HL-60 (cell line): Measurements from ENCODE around the gene TRIOBP.
A peak's percentile ranks its signal among the peaks of the same experiment; 100 is the strongest.

Experiments
- POLR2AphosphoS5 ChIP-seq: IDR thresholded peaks from 2 replicates; pipeline ENCODE4 v1.6.1; 2012; ENCODE audit warnings: low read depth
- SPI1 ChIP-seq: IDR thresholded peaks from 2 replicates; pipeline ENCODE4 v1.6.1; 2012; ENCODE audit warnings: low read depth, mild to moderate bottlenecking, borderline replicate concordance
- TF ChIP-seq, protein P1 (sequence below): IDR thresholded peaks from one replicate; pipeline ENCODE4 v1.5.1; 2011; ENCODE audit warnings: low read length, control low read depth, inconsistent platforms; ENCODE audit not compliant: insufficient read depth

DNA sequence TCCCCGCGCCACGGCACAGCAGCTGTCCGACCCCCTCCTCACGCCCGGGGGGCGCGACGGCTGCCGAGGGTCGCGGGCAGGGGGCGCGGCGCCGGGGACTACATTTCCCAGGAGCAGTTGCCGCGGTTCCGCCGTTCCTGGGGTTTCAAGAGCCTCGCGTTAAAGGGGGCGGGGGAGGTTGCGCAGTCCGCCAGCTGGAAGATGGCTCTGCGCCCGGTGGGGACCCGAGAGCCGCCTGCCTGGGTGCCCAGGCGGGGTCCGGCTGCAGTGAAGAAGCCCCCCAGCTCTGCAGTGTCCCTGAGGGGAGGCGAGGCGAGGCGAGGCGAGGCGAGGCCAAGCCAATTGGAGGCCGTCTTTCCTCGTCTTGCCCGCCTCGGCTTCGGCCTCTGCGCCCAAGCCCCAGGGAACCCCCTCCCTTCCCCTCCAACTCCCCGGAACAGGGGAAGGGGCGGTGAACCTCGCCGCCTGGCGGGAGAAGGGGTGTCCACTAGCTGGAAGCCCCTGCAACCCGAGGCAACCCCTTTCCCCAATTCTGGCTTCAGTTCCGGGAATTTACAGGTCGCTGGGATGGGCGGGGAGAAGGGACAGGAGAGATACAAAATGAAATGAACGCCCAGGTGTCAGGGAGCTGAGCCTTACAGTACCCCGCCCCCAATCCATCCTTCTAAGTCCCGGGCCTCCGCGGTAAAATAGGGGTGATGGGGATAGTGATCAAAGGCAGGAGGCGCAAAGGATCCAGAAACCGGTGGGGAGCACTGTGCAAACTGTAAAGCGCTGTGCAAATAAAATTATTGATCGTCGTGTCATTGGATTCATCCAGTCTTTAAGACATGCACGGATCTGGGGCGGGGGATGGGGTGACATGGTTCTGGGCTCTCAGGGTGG is 105.7 kb downstream of the TRIOBP start:
- TF ChIP-seq, protein P1, sequence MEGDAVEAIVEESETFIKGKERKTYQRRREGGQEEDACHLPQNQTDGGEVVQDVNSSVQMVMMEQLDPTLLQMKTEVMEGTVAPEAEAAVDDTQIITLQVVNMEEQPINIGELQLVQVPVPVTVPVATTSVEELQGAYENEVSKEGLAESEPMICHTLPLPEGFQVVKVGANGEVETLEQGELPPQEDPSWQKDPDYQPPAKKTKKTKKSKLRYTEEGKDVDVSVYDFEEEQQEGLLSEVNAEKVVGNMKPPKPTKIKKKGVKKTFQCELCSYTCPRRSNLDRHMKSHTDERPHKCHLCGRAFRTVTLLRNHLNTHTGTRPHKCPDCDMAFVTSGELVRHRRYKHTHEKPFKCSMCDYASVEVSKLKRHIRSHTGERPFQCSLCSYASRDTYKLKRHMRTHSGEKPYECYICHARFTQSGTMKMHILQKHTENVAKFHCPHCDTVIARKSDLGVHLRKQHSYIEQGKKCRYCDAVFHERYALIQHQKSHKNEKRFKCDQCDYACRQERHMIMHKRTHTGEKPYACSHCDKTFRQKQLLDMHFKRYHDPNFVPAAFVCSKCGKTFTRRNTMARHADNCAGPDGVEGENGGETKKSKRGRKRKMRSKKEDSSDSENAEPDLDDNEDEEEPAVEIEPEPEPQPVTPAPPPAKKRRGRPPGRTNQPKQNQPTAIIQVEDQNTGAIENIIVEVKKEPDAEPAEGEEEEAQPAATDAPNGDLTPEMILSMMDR: no peak
- TF ChIP-seq POLR2AphosphoS5: 0 out of 2 replicates have a peak, but pooled peaks have one; percentile 16
- TF ChIP-seq SPI1: no peak
